GM12873 (cell line): ENCODE results near the gene CREB5.

Experiments
- CTCF ChIP-seq: IDR thresholded peaks from 2 replicates; pipeline ENCODE4 v1.5.1; 2012; ENCODE audit warnings: low read depth, mild to moderate bottlenecking, moderate library complexity, low read length, control low read depth; ENCODE audit not compliant: insufficient read depth; ENCODE audit errors: missing control alignments

The CREB5 gene

DNA sequence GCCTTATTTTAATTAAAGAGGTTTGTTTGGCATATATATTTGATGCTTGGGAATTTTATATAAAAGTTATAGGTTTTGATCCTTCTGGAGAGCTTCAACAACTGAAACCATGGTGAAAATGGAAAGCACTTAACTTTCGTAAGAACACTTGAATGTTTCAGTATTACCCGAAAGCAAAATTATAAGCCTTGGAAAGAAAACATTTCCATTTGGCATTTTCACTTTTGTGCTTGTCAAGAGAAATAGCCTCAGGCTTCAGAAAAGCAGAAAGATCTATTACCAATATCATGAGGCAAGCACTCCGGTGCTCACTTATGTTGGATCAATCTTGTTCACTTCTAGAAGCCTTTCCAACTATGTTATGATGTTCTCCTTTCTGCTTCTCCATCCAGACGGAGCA is 289.9 kb downstream of the CREB5 start:
- TF ChIP-seq CTCF: no peak

DNA sequence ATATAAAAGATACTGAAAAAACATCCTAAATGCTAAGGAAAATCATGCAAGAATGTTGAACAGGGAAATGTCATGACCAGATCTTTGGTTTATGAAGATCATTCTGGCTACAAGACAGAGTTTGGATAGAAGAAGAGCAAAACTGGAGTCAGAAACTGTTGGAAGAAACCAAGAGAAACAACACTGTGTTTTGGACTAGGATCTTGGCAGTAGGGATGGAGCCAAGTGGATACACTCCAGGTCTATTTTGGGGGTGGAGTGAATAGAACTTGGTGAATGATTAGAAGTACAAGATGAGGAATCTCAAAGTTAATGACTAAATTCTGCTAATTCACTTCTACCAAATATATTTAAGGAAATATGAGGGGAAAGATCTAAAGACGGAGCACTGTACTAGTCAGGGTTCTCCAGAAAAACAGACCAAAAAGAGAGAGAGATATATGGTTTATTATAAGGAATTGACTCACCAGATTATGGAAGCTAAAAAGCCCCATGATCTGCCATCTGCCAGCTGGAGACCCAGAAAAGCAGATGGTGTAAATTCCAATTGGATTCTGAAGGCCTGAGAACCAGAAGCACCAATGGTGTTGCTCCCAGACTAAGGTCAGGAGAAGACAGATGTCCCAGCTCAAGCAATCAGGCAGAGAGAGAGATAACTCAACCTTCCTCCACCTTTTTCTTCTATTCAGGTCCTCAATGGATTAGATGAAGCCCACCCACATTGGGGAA is 290.9 kb downstream of the CREB5 start:
- no peak for TF ChIP-seq CTCF

DNA sequence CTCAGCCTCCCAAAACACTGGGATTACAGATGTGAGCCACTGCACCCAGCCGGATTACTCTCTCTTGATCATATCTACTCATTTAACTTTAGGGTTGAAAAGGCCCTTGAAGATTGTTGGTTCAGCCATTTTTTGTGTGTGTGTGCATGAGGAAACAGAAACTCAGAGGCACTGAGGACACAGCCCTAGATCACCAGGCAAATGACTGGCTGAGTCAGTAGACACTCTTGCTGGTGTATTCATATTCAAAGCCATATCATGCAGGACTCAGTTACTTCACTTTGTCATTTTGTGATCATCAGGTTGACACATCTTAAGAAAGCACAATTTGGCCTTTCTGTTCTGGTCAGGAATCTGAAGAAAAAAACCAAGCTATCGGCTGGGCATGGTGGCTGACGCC is 292.4 kb downstream of the CREB5 start:
- TF ChIP-seq CTCF: no peak

- TF ChIP-seq CTCF: no peak
Measured at GRCh38 chr7:28705350-28705749, 293.0 kb downstream of the CREB5 start.

DNA sequence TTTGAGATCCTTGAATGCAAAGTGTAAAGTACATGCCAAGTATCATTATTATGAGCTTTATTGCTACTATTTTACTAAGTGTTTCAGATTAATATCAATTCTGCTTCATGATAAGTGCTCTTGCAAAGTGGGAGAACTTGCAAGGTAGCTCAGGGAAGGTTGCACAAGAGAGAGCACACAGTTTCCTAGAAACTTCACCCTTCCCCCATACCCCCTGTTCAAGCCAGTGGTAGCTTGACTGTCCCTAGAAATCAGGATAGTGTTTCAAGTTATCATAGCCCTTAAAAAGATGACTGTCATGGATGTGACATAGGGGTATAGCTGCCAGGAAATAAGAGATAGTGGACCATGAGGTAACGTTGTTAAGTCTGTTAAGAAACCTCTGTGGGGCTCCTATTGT is 294.3 kb downstream of the CREB5 start:
- no peak for TF ChIP-seq CTCF

DNA sequence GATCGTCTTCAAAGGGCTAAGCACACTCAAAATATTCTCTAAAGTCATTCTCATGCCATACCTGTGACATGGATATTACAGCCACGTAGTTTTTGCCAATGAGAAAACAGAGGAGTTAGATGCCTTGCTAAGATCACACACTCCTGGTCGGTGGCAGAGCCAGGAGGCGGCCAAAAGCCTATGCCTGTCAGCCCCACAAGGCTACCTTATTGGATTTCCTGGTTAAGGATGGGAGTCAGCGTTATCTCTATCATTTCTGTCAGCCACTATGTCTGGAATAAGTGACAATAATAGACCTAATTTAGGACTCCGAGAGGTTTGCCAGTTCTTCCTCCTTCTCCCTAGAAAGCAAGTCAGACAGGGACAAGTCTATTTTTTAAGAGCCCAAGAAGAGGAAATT is 295.0 kb downstream of the CREB5 start:
- no peak for TF ChIP-seq CTCF

- TF ChIP-seq CTCF: no peak
Measured at GRCh38 chr7:28708033-28708951, 296.0 kb downstream of the CREB5 start.
